ENCODE data around the gene MCUR1.

GRCh38 chr6:13759025-13759424 lies 55.3 kb downstream of the MCUR1 start:
- TF ChIP-seq CTCF (IDR thresholded peaks at IDR 0.05) (no peak), ZFX (IDR thresholded peaks at IDR 0.05; ENCODE audit: borderline replicate concordance) (no peak)

Measured in 22Rv1 (cell line).